Measurements from ENCODE around the gene SH3RF3.

GRCh38 chr2:109345091-109345490, 216.1 kb downstream of the SH3RF3 start:
- TF ChIP-seq CTCF (IDR thresholded peaks at IDR 0.05): no peak
- no peak for TF ChIP-seq POLR2A (IDR thresholded peaks at IDR 0.05)

Data from upper lobe of left lung (tissue), 4 donors.